GM12874 (cell line): ENCODE results near the gene TTC39B.

ENCODE experiments used
- CTCF ChIP-seq: IDR thresholded peaks from 2 replicates; pipeline ENCODE4 v1.5.1; 2011; ENCODE audit warnings: low read depth, mild to moderate bottlenecking, control low read depth, low read length, moderate library complexity; ENCODE audit not compliant: insufficient read depth

TTC39B gene

GRCh38 chr9:15248081-15248480 is 58.9 kb downstream of the TTC39B start:
- TF ChIP-seq CTCF = no peak

- TF ChIP-seq CTCF = no peak
Observed at GRCh38 chr9:15246708-15247107, 60.3 kb downstream of the TTC39B start.

GRCh38 chr9:15246243-15246642 is 60.8 kb downstream of the TTC39B start:
- TF ChIP-seq CTCF = no peak

- no peak for TF ChIP-seq CTCF
Observed at GRCh38 chr9:15244001-15244441, 63.0 kb downstream of the TTC39B start.

GRCh38 chr9:15243081-15243480 is 63.9 kb downstream of the TTC39B start:
- TF ChIP-seq CTCF = no peak

GRCh38 chr9:15240927-15241326 is 66.1 kb downstream of the TTC39B start:
- no peak for TF ChIP-seq CTCF

- TF ChIP-seq CTCF = no peak
Observed at GRCh38 chr9:15239816-15240215, 67.2 kb downstream of the TTC39B start.

- TF ChIP-seq CTCF = no peak
Observed at GRCh38 chr9:15238646-15239045, 68.4 kb downstream of the TTC39B start.
